ENCODE measurements around the gene COBL. TPM values are rescaled to one million over a fixed set of nuclear protein-coding genes. Genes with fewer than 3 reads are reported as not detected.

The COBL gene
- total and polyA plus RNA-seq, 10 of the 15 experiments (the other 5 are each of a cell fraction or from before 2014, with no cell fraction given) = 0.21 TPM; not detected in 9

DNA sequence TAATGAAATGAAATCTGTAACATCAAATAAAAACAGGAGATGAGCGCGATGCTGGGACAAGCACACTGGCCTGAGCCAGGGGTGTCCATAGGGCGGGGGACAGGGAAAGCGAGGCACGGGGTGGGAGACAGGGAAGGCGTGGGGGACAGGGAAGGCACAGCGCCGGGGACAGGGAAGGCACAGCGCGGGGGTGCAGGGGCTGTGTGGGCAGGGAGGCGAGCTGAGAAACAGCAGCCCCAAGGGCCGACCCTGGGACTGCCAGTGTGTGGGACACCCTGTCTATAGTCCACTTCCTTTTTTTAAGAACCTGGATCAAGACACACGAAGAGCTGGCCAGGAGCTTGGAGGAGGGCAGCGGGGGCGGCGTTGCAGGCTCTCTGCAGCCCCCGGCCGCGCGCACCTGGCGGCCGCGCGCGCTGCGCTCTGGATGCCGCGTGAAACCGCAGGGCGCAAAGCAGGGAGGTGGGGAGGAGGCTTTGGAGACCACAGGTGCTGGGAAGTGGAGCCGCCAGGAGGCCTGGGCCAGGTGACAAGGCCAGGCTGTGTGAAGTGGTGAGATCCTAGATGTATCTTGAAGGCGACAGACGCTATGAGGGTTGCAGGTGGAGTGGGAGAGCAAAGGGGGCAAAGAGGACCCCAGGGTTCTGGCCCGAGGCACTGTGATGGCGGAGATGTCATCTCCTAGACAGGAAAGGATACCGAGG lies 157.7 kb downstream of the COBL start:
- in situ Hi-C loops (cut with MboI) = loop anchor here (10.0 kb wide), 2 partner anchors 694 to 954 kb away; no protein-coding TSS in a partner anchor

DNA sequence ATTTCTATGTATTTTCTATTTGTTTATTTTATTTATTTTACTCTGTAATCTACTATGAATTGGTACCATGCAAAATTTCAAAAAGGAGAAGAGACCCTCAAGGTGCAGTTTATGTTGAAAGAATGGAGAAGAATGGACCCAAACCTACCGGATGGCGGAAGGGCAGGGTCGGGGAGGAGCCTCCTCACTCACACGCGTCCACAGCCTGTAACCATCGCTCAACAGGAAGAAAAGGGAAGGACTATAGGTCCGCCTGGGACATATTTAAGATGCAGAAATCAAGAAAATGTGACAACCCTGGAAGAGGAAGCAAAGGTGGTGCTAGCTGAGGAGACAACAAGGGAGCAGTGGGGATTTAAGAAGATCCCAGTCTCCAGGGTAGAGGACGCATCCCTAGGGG lies 158.4 kb downstream of the COBL start:
- H3K4me3 ChIP-seq = no peak overlapping the region
- H3K79me2 ChIP-seq (ENCODE audit: control insufficient read depth, insufficient read depth, low read length) = no peaks in the 10 kb centered on the region
- CTCF ChIA-PET = interaction anchor here (6.4 kb wide), 1 partner anchor 15 kb away, joined by 82 read pairs; no protein-coding TSS in a partner anchor
- no peak for ATAC-seq
- intact Hi-C loops (cut with micrococcal nuclease; ENCODE audit: unreplicated experiment) (no loop called here), in situ Hi-C loops (cut with MboI) (loop anchor here (10.0 kb wide), 2 partner anchors 693 to 953 kb away; no protein-coding TSS in a partner anchor)
- H4K20me1 ChIP-seq (ENCODE audit: control insufficient read depth, insufficient read depth) = no peaks in the 10 kb centered on the region
- no peak overlapping the region for H3K4me2 ChIP-seq (ENCODE audit: control insufficient read depth, insufficient read depth)
- no peaks in the 10 kb centered on the region for H3K36me3 ChIP-seq (ENCODE audit: control insufficient read depth in 2 of 2, insufficient read depth in 2 of 2, low read length in 1 of 2)
- POLR2A ChIA-PET = no interaction called here
- RAD21 ChIA-PET (ENCODE audit: unreplicated experiment) = no interaction called here
- H3K9ac ChIP-seq (ENCODE audit: control insufficient read depth, insufficient read depth, low read length) = no peak overlapping the region
- BruUV-seq (replicated peaks) = no TSS peak
- H3K4me1 ChIP-seq (ENCODE audit: control insufficient read depth, insufficient read depth, low read length) = no peaks in the 10 kb centered on the region
- H3K27me3 ChIP-seq (replicated peaks in 1 of 2; ENCODE audit: control insufficient read depth in 2 of 2, insufficient read depth in 2 of 2, low read length in 1 of 2) = peaks cover 0 to 1% of the 10 kb centered on the region in 2 experiments; a peak in 2 of 4 replicates
- no peak for DNase-seq (ENCODE audit: low read depth, low spot score)
- no peaks in the 10 kb centered on the region for H3K9me3 ChIP-seq (replicated peaks; ENCODE audit: control insufficient read depth, insufficient read depth, low read length)
- H2AFZ ChIP-seq (ENCODE audit: control insufficient read depth, low read depth, low read length) = no peak overlapping the region
- SMC1A ChIA-PET (ENCODE audit: uncharacterized antibody, unreplicated experiment) = no interaction called here
- WGBS (ENCODE audit: insufficient coverage, insufficient replicate concordance, low lambda C conversion rate, missing lambda C conversion rate) = 2% methylated on average over 8 of the region's 8 CpGs
- H3K27ac ChIP-seq (ENCODE audit: control insufficient read depth, insufficient read depth) = no peak overlapping the region
- no peak for FAIRE-seq
- TF ChIP-seq SREBF2 (IDR thresholded peaks at IDR 0.05; ENCODE audit: low read length) (no peak), PML (IDR thresholded peaks at IDR 0.05; ENCODE audit: low read length) (no peak), RBBP5 (conservative IDR thresholded peaks at IDR 0.05) (no peak), FOS (IDR thresholded peaks at IDR 0.05; ENCODE audit: borderline replicate concordance, extremely low read depth, insufficient read length) (no peak), ZSCAN29 (IDR thresholded peaks at IDR 0.05) (no peak), HSF1 (IDR thresholded peaks at IDR 0.05; ENCODE audit: low read depth, low read length) (no peak), STAT3 (IDR thresholded peaks at IDR 0.05; ENCODE audit: low read depth, low read length) (no peak)
- TF ChIP-seq, protein P1, sequence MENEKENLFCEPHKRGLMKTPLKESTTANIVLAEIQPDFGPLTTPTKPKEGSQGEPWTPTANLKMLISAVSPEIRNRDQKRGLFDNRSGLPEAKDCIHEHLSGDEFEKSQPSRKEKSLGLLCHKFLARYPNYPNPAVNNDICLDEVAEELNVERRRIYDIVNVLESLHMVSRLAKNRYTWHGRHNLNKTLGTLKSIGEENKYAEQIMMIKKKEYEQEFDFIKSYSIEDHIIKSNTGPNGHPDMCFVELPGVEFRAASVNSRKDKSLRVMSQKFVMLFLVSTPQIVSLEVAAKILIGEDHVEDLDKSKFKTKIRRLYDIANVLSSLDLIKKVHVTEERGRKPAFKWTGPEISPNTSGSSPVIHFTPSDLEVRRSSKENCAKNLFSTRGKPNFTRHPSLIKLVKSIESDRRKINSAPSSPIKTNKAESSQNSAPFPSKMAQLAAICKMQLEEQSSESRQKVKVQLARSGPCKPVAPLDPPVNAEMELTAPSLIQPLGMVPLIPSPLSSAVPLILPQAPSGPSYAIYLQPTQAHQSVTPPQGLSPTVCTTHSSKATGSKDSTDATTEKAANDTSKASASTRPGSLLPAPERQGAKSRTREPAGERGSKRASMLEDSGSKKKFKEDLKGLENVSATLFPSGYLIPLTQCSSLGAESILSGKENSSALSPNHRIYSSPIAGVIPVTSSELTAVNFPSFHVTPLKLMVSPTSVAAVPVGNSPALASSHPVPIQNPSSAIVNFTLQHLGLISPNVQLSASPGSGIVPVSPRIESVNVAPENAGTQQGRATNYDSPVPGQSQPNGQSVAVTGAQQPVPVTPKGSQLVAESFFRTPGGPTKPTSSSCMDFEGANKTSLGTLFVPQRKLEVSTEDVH (IDR thresholded peaks at IDR 0.05; ENCODE audit: low read depth, partially characterized antibody) = no peak

More for the DNA sequence above, 157.7 kb downstream of the COBL start:
- no peak for TF ChIP-seq ATF2 (IDR thresholded peaks at IDR 0.05; ENCODE audit: low read length)
- DNase-seq (ENCODE audit: low read depth, low spot score) (no peak), ATAC-seq (no peak), FAIRE-seq (no peak)
- Histone ChIP-seq H3K27me3 (replicated peaks in 1 of 2; ENCODE audit: control insufficient read depth in 2 of 2, insufficient read depth in 2 of 2, low read length in 1 of 2) (peaks cover 0 to 1% of the 10 kb centered on the region in 2 experiments; a peak in 2 of 4 replicates), H3K9me3 (replicated peaks; ENCODE audit: control insufficient read depth, insufficient read depth, low read length) (no peaks in the 10 kb centered on the region), H4K20me1 (ENCODE audit: control insufficient read depth, insufficient read depth) (no peaks in the 10 kb centered on the region), H3K4me2 (ENCODE audit: control insufficient read depth, insufficient read depth) (no peak overlapping the region), H3K4me3 (no peak overlapping the region), H3K79me2 (ENCODE audit: control insufficient read depth, insufficient read depth, low read length) (no peaks in the 10 kb centered on the region), H2AFZ (ENCODE audit: control insufficient read depth, low read depth, low read length) (no peak overlapping the region), H3K27ac (ENCODE audit: control insufficient read depth, insufficient read depth) (no peak overlapping the region), H3K4me1 (ENCODE audit: control insufficient read depth, insufficient read depth, low read length) (no peaks in the 10 kb centered on the region), H3K9ac (ENCODE audit: control insufficient read depth, insufficient read depth, low read length) (no peak overlapping the region), H3K36me3 (ENCODE audit: control insufficient read depth in 2 of 2, insufficient read depth in 2 of 2, low read length in 1 of 2) (no peaks in the 10 kb centered on the region)
- 74% methylated on average over 30 of the region's 36 CpGs for WGBS (ENCODE audit: insufficient coverage, insufficient replicate concordance, low lambda C conversion rate, missing lambda C conversion rate)
- BruUV-seq (replicated peaks) = no TSS peak
- intact Hi-C loops (cut with micrococcal nuclease; ENCODE audit: unreplicated experiment) = no loop called here
- CTCF ChIA-PET = interaction anchor here (3.7 to 6.4 kb wide), 2 partner anchors 14 to 1040 kb away, joined by 24 to 82 read pairs; no protein-coding TSS in a partner anchor
- RAD21 ChIA-PET (ENCODE audit: unreplicated experiment) = interaction anchor here (2.5 kb wide), 1 partner anchor 692 kb away, joined by 27 read pairs; no protein-coding TSS in a partner anchor
- SMC1A ChIA-PET (ENCODE audit: uncharacterized antibody, unreplicated experiment) = interaction anchor here (0.9 kb wide), 1 partner anchor 12 kb away, joined by 4 read pairs; no protein-coding TSS in a partner anchor
- POLR2A ChIA-PET = no interaction called here

Measured in GM12878 (cell line).